Liver (tissue), 9 donors: ENCODE data around the gene GALR2. TPM values are rescaled to one million over a fixed set of nuclear protein-coding genes. Genes with fewer than 3 reads are reported as not detected.

Experiments
- DNase-seq: peaks from one replicate; pipeline ENCODE4 v3.0.0-alpha.2; 2017; ENCODE audit warnings: low spot score
- H3K27ac ChIP-seq, 2 donors: one replicate each; pipeline ENCODE4 v1.7.0; 2013; ENCODE audit warnings: inconsistent platforms in 2 of 2, low read length in 2 of 2, control low read depth in 1 of 2, low read depth in 1 of 2, mild to moderate bottlenecking in 1 of 2
- H3K27me3 ChIP-seq, 4 donors: one replicate each; pipeline versions ENCODE4 v1.6.1 to v1.7.0; 2013; ENCODE audit warnings: low read length in 3 of 4, inconsistent platforms in 1 of 4, mild to moderate bottlenecking in 1 of 4, moderate library complexity in 1 of 4; ENCODE audit not compliant: control insufficient read depth in 4 of 4, insufficient read depth in 4 of 4
- H3K36me3 ChIP-seq, 4 donors: one replicate each; pipeline versions ENCODE4 v1.6.1 to v1.7.0; 2013; ENCODE audit warnings: low read length in 3 of 4, mild to moderate bottlenecking in 3 of 4, low read depth in 1 of 4, moderate library complexity in 1 of 4; ENCODE audit not compliant: control insufficient read depth in 4 of 4, insufficient read depth in 3 of 4
- H3K4me1 ChIP-seq, 4 donors: one replicate each; pipeline versions ENCODE4 v1.6.1 to v1.7.0; 2013; ENCODE audit warnings: low read length in 3 of 4, mild to moderate bottlenecking in 3 of 4, moderate library complexity in 1 of 4; ENCODE audit not compliant: control insufficient read depth in 4 of 4, insufficient read depth in 4 of 4
- H3K4me3 ChIP-seq, 3 donors: one replicate each; pipeline versions ENCODE4 v1.6.1 to v1.7.0; 2013; ENCODE audit warnings: low read length in 3 of 3, control low read depth in 1 of 3, low read depth in 1 of 3, mild to moderate bottlenecking in 1 of 3
- H3K9ac ChIP-seq, 2 donors: one replicate each; pipeline ENCODE4 v1.7.0; 2013; ENCODE audit warnings: low read length in 2 of 2, mild to moderate bottlenecking in 2 of 2, moderate library complexity in 2 of 2, control low read depth in 1 of 2, low read depth in 1 of 2
- H3K9me3 ChIP-seq, 4 donors: one replicate each; pipeline versions ENCODE4 v1.6.1 to v1.7.0; 2013; ENCODE audit warnings: low read length in 3 of 4; ENCODE audit not compliant: control insufficient read depth in 4 of 4
- ATF3 ChIP-seq: IDR thresholded peaks from 2 replicates; pipeline ENCODE4 v1.6.1; 2016; ENCODE audit warnings: antibody characterized with exemption
- CTCF ChIP-seq: fragments of 150-350 bp; IDR thresholded peaks from 2 replicates; pipeline ENCODE4 v1.5.1; 2017; ENCODE audit warnings: improper control_type of control experiment, low read depth, low read length; ENCODE audit not compliant: missing input control
- EGR1 ChIP-seq, 2 donors: IDR thresholded peaks; 2 replicates each; pipeline ENCODE4 v1.6.1; 2016 to 2018; ENCODE audit warnings: antibody characterized with exemption in 2 of 2, low read depth in 2 of 2
- FOXA1 ChIP-seq: IDR thresholded peaks from 2 replicates; pipeline ENCODE4 v1.6.1; 2016; ENCODE audit warnings: antibody characterized with exemption
- FOXA2 ChIP-seq: IDR thresholded peaks from 2 replicates; pipeline ENCODE4 v1.6.1; 2016; ENCODE audit warnings: antibody characterized with exemption
- GABPA ChIP-seq, 2 donors: IDR thresholded peaks in 1 of 2; conservative IDR thresholded peaks in 1 of 2; 2 replicates each; pipeline ENCODE4 v1.6.1; 2016; ENCODE audit warnings: antibody characterized with exemption in 2 of 2, mild to moderate bottlenecking in 1 of 2, moderate library complexity in 1 of 2
- HNF4A ChIP-seq, 2 donors: conservative IDR thresholded peaks; 2 replicates each; pipeline ENCODE4 v1.6.1; 2016; ENCODE audit warnings: antibody characterized with exemption in 2 of 2, mild to moderate bottlenecking in 2 of 2
- HNF4G ChIP-seq: IDR thresholded peaks from 2 replicates; pipeline ENCODE4 v1.6.1; 2016; ENCODE audit warnings: antibody characterized with exemption
- JUND ChIP-seq, 2 donors: IDR thresholded peaks; 2 replicates each; pipeline ENCODE4 v1.6.1; 2016; ENCODE audit warnings: antibody characterized with exemption in 2 of 2
- MAX ChIP-seq: IDR thresholded peaks from 2 replicates; pipeline ENCODE4 v1.6.1; 2016; ENCODE audit warnings: antibody characterized with exemption
- NR2F2 ChIP-seq: IDR thresholded peaks from 2 replicates; pipeline ENCODE4 v1.6.1; 2016; ENCODE audit warnings: antibody characterized with exemption
- RAD21 ChIP-seq, 2 donors: IDR thresholded peaks; 2 replicates each; pipeline ENCODE4 v1.6.1; 2016; ENCODE audit warnings: antibody characterized with exemption in 2 of 2, mild to moderate bottlenecking in 2 of 2
- RXRA ChIP-seq, 2 donors: IDR thresholded peaks; 2 replicates each; pipeline ENCODE4 v1.6.1; 2017 to 2018; ENCODE audit warnings: antibody characterized with exemption in 2 of 2, mild to moderate bottlenecking in 1 of 2
- SP1 ChIP-seq: IDR thresholded peaks from 2 replicates; pipeline ENCODE4 v1.6.1; 2018; ENCODE audit warnings: antibody characterized with exemption, mild to moderate bottlenecking
- YY1 ChIP-seq: IDR thresholded peaks from 2 replicates; pipeline ENCODE4 v1.6.1; 2016; ENCODE audit warnings: antibody characterized with exemption, mild to moderate bottlenecking
- ZBTB33 ChIP-seq: IDR thresholded peaks from 2 replicates; pipeline ENCODE4 v1.6.1; 2016; ENCODE audit warnings: antibody characterized with exemption
- WGBS: extraction: QIAGEN DNeasy Blood & Tissue Kit; methylation state at CpG from one replicate; pipeline ENCODE4 v1.1.7; 2013; 5-methylcytosine and 5-hydroxymethylcytosine counted together
- polyA plus RNA-seq, 2 donors: library from polyadenylated mRNA; stranded (reverse) in 1 of 2; unstranded in 1 of 2; fragments of 200-250 nt in 1 of 2; fragments of >200 nt in 1 of 2; fragmentation: Nextera tagmentation in 1 of 2; extraction: Ambion mirVana in 1 of 2; gene quantifications; one replicate each; pipeline versions ENCODE4 v1.2.1 to v1.2.3, GENCODE V29; 2013 to 2015
- total RNA-seq, 2 donors: library from RNA; depleted of rRNA; stranded (reverse); fragments of >200 nt; gene quantifications; one replicate each; pipeline ENCODE4 v1.2.3, GENCODE V29; 2014
- donor health status: healthy.
- donor health status: healthy.
- donor health status: healthy.
- donor health status: healthy.
- donor health status: healthy.

Gene GALR2
- total and polyA plus RNA-seq, 4 donors: 0.08 to 0.22 (median 0.14) TPM; not detected in 1

- 90% methylated on average over 12 of the region's 12 CpGs for WGBS
- H3K9me3 ChIP-seq: no peaks in the 10 kb centered on the region
- no peak overlapping the region for H3K4me3 ChIP-seq
- H3K27me3 ChIP-seq: no peaks in the 10 kb centered on the region
- no peak for TF ChIP-seq SP1
- no peak for TF ChIP-seq YY1
- TF ChIP-seq FOXA1: no peak
- no peak for TF ChIP-seq GABPA (IDR thresholded peaks at IDR 0.05 in 1 of 2, conservative IDR thresholded peaks at IDR 0.05 in 1 of 2)
- no peak for TF ChIP-seq JUND (IDR thresholded peaks at IDR 0.05)
- no peak for TF ChIP-seq FOXA2
- no peak for TF ChIP-seq ATF3
- TF ChIP-seq HNF4G: no peak
- peaks cover 0 to 3% (median 0%) of the 10 kb centered on the region in 4 donors for H3K4me1 ChIP-seq
- H3K36me3 ChIP-seq: no peaks in the 10 kb centered on the region
- no peak overlapping the region for H3K27ac ChIP-seq
- DNase-seq: no peak
- no peak overlapping the region for H3K9ac ChIP-seq
Measured at GRCh38 chr17:76025294-76025693, 49.3 kb upstream of the GALR2 start.

- H3K4me1 ChIP-seq: peaks cover 0 to 3% (median 0%) of the 10 kb centered on the region in 4 donors
- H3K9ac ChIP-seq: no peak overlapping the region
- H3K36me3 ChIP-seq: no peaks in the 10 kb centered on the region
- no peak overlapping the region for H3K27ac ChIP-seq
- no peak for DNase-seq
- WGBS: 78% methylated on average over 15 of the region's 15 CpGs
- TF ChIP-seq FOXA1 (no peak), RXRA (IDR thresholded peaks at IDR 0.05) (no peak), CTCF (no peak), HNF4A (conservative IDR thresholded peaks at IDR 0.05) (no peak), RAD21 (IDR thresholded peaks at IDR 0.05) (no peak), JUND (IDR thresholded peaks at IDR 0.05) (no peak), NR2F2 (no peak), ATF3 (no peak), ZBTB33 (no peak), MAX (no peak), EGR1 (IDR thresholded peaks at IDR 0.05; ENCODE audit: low read depth in 2 of 2) (no peak), SP1 (no peak), HNF4G (no peak)
- no peak overlapping the region for H3K4me3 ChIP-seq
- no peaks in the 10 kb centered on the region for H3K27me3 ChIP-seq
- no peaks in the 10 kb centered on the region for H3K9me3 ChIP-seq
Measured at GRCh38 chr17:76026714-76027158, 47.8 kb upstream of the GALR2 start.
